ENCODE results near the gene ATP2B3. TPM values are rescaled to one million over a fixed set of nuclear protein-coding genes. Genes with fewer than 3 reads are reported as not detected.

Gene ATP2B3
- total and polyA plus RNA-seq, 2 of the 4 experiments (the other 2 are of a cell fraction): under 0.01 to 0.03 TPM

DNA sequence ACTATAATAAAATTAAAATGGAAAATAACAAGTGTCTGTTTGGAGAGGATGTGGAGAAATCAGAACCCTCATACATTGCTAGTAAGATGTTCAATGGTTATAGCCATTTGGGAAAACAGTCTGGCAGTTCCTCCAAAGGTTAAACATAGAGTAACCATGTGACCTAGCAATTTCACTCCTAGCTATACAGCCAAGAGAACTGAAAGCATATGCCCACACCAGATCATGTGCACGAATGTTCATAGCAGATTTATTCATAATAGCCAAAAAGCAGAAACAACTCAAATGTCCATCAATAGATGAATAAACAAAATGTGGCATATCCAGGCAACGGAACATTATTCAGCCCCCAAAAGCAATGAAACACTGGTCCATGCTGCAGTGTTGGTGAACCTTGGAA lies 90.9 kb downstream of the ATP2B3 start:
- peaks cover 2% of the 10 kb centered on the region for H3K9me3 ChIP-seq (ENCODE audit: control insufficient read depth, insufficient read depth, low read length)
- ChIA-PET CTCF (no interaction called here), POLR2A (ENCODE audit: unreplicated experiment) (no interaction called here)
- H4K8ac ChIP-seq (ENCODE audit: low read depth in 2 of 2, low read length in 2 of 2): no peak overlapping the region
- BruUV-seq (replicated peaks): no TSS peak
- H2BK5ac ChIP-seq (ENCODE audit: low read depth, low read length, poor library complexity, severe bottlenecking): no peak overlapping the region
- H2BK120ac ChIP-seq (ENCODE audit: low read depth, low read length): no peak overlapping the region
- ATAC-seq (ENCODE audit: low read depth) (no peak), DNase-seq (no peak)
- no peak overlapping the region for H3K14ac ChIP-seq (replicated peaks; ENCODE audit: low read depth, low read length)
- no peak overlapping the region for H3K27ac ChIP-seq (ENCODE audit: insufficient read depth, low read length)
- no peak overlapping the region for H4K5ac ChIP-seq (ENCODE audit: low read depth, low read length)
- H3K27me3 ChIP-seq (ENCODE audit: control insufficient read depth, insufficient read depth, low read length): peaks cover 8% of the 10 kb centered on the region
- no peaks in the 10 kb centered on the region for H3K36me3 ChIP-seq (ENCODE audit: control insufficient read depth, insufficient read depth, low read length)
- no peak overlapping the region for H3K4me2 ChIP-seq (ENCODE audit: low read depth, low read length)
- H4K91ac ChIP-seq (ENCODE audit: insufficient read depth, low read depth, low read length): no peak overlapping the region
- H4K20me1 ChIP-seq (ENCODE audit: insufficient read depth, low read length): no peaks in the 10 kb centered on the region
- H3K9me1 ChIP-seq (ENCODE audit: insufficient read depth, low read length): no peaks in the 10 kb centered on the region
- no peak overlapping the region for H3K56ac ChIP-seq (ENCODE audit: extremely low read depth, insufficient read depth, low read length)
- H2BK20ac ChIP-seq (ENCODE audit: low read depth, low read length): no peak overlapping the region
- no peaks in the 10 kb centered on the region for H3K79me1 ChIP-seq (ENCODE audit: low read depth in 1 of 2, low read length in 2 of 2)
- no peak overlapping the region for H3K18ac ChIP-seq (ENCODE audit: low read depth, low read length)
- H2AK5ac ChIP-seq (ENCODE audit: low read depth, low read length): no peak overlapping the region
- H3K23ac ChIP-seq (ENCODE audit: low read depth, low read length): no peak overlapping the region
- intact Hi-C loops (cut with micrococcal nuclease): no loop called here
- H3K4me3 ChIP-seq (ENCODE audit: insufficient read depth, low read depth, low read length): no peak overlapping the region
- TF ChIP-seq, protein P1, sequence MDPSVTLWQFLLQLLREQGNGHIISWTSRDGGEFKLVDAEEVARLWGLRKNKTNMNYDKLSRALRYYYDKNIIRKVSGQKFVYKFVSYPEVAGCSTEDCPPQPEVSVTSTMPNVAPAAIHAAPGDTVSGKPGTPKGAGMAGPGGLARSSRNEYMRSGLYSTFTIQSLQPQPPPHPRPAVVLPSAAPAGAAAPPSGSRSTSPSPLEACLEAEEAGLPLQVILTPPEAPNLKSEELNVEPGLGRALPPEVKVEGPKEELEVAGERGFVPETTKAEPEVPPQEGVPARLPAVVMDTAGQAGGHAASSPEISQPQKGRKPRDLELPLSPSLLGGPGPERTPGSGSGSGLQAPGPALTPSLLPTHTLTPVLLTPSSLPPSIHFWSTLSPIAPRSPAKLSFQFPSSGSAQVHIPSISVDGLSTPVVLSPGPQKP (IDR thresholded peaks at IDR 0.05; ENCODE audit: borderline replicate concordance, low read depth, low read length): no peak
- TF ChIP-seq RFX5 (IDR thresholded peaks at IDR 0.05; ENCODE audit: low read depth, low read length): no peak
- TF ChIP-seq, protein P2, sequence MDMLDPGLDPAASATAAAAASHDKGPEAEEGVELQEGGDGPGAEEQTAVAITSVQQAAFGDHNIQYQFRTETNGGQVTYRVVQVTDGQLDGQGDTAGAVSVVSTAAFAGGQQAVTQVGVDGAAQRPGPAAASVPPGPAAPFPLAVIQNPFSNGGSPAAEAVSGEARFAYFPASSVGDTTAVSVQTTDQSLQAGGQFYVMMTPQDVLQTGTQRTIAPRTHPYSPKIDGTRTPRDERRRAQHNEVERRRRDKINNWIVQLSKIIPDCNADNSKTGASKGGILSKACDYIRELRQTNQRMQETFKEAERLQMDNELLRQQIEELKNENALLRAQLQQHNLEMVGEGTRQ (IDR thresholded peaks at IDR 0.05; ENCODE audit: low read depth, low read length): no peak
- no peak for TF ChIP-seq NFE2L2 (IDR thresholded peaks at IDR 0.05; ENCODE audit: low read depth, low read length)
- TF ChIP-seq CEBPB (IDR thresholded peaks at IDR 0.05; ENCODE audit: low read depth, low read length): no peak
- TF ChIP-seq MAZ (IDR thresholded peaks at IDR 0.05; ENCODE audit: borderline replicate concordance, low read depth, low read length): no peak
- no peak for TF ChIP-seq POLR2A (IDR thresholded peaks at IDR 0.05; ENCODE audit: low read depth, low read length)
- no peak for TF ChIP-seq MXI1 (IDR thresholded peaks at IDR 0.05; ENCODE audit: borderline replicate concordance, low read depth, low read length)
- no peak for TF ChIP-seq RCOR1 (IDR thresholded peaks at IDR 0.05; ENCODE audit: insufficient replicate concordance, low read length)
- no peak for TF ChIP-seq CHD1 (IDR thresholded peaks at IDR 0.05; ENCODE audit: low read depth, low read length)
- no peak for TF ChIP-seq MAFK (IDR thresholded peaks at IDR 0.05; ENCODE audit: low read depth, low read length)
- TF ChIP-seq RAD21 (IDR thresholded peaks at IDR 0.05; ENCODE audit: low read length): no peak
- no peak for TF ChIP-seq SMC3 (IDR thresholded peaks at IDR 0.05; ENCODE audit: low read depth, low read length)
- H2BK15ac ChIP-seq (ENCODE audit: low read depth, low read length): no peak overlapping the region
- no peak overlapping the region for H2AK9ac ChIP-seq (replicated peaks; ENCODE audit: low read depth, low read length, poor library complexity)
- H2AFZ ChIP-seq (replicated peaks; ENCODE audit: low read length, poor library complexity): no peak overlapping the region
- H3K9ac ChIP-seq (ENCODE audit: low read depth, low read length): no peak overlapping the region
- dilution Hi-C loops (cut with HindIII; ENCODE audit: low sequenced_read_pairs, unreplicated experiment): no loop called here
- no peaks in the 10 kb centered on the region for H3K4me1 ChIP-seq (ENCODE audit: control insufficient read depth, insufficient read depth, low read length)
- WGBS, 2 experiments (ENCODE audit: extremely low coverage in 2 of 2, insufficient read length in 1 of 2): 80% methylated on average over 1 of the region's 2 CpGs; no CpG with 5 or more reads in 1 of the 2 experiments
- H3K4ac ChIP-seq (ENCODE audit: low read depth, low read length): no peak overlapping the region
- in situ Hi-C loops (cut with MboI; ENCODE audit: low sequenced_read_pairs): no loop called here
